ENCODE results near the gene CCDC187. TPM values are rescaled to one million over a fixed set of nuclear protein-coding genes. Genes with fewer than 3 reads are reported as not detected.

Gene CCDC187
- total RNA-seq, 1 donor, result not detected

DNA sequence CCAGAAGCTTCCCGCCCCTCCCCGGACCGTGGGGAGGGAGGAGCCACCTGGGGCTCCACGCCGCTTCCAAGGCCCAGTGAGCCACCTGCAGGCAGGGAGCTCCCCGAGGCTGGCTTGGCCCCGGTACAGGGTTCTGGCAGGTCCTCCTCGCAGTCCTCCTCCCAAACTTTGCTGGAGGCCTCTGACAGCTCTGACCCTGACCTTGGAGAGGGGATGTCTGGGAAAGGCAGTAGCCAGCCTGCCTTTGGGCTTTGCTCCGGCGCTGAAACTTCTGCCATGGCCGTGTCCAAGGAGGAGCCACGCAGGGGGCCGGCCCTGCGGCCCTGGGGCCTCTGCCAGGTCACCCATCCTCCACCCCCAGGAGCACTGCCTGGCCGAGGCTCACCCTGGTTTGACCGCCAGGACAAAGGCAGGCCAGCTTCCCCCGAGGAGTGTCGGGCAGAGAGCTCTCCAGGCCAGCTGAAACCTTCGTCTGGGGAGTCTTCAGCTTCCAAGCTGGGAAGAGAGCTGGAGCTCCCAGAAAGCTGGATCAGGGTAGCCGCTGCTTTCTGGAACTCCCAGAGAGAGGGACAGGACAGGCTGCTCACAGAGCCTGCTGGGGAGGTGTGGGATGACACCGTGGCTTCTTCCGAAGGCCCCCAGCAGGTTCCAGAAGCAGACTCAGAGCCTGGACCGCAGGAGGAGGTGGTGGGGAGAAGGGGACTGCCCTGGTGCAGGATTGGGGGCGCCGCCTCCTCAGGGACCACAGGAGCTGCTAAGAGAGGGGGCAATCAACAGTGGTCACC is 49.3 kb downstream of the CCDC187 start:
- H2AFZ ChIP-seq (ENCODE audit: low read length), result no peak overlapping the region
- peaks cover 15% of the 10 kb centered on the region for H3K27me3 ChIP-seq (ENCODE audit: insufficient read depth, low read length)
- no peaks in the 10 kb centered on the region for H4K20me1 ChIP-seq (ENCODE audit: insufficient read depth, low read length)
- peaks cover 11% of the 10 kb centered on the region for H3K4me1 ChIP-seq (ENCODE audit: insufficient read depth, low read length)
- H3K79me2 ChIP-seq (ENCODE audit: insufficient read depth, low read length), result no peaks in the 10 kb centered on the region
- H3K36me3 ChIP-seq (ENCODE audit: insufficient read depth, low read length), result no peaks in the 10 kb centered on the region
- peak; percentile 93 for DNase-seq (ENCODE audit: insufficient read length, low spot score, missing footprints)
- H3K4me2 ChIP-seq (ENCODE audit: insufficient read depth, low read length), result no peak overlapping the region
- no peak overlapping the region for H3K4me3 ChIP-seq (ENCODE audit: insufficient read depth, low read length)
- H3K9me3 ChIP-seq (ENCODE audit: low read depth, low read length), result no peaks in the 10 kb centered on the region
- no peak overlapping the region for H3K27ac ChIP-seq (ENCODE audit: low read depth, low read length)
- TF ChIP-seq, protein P1, sequence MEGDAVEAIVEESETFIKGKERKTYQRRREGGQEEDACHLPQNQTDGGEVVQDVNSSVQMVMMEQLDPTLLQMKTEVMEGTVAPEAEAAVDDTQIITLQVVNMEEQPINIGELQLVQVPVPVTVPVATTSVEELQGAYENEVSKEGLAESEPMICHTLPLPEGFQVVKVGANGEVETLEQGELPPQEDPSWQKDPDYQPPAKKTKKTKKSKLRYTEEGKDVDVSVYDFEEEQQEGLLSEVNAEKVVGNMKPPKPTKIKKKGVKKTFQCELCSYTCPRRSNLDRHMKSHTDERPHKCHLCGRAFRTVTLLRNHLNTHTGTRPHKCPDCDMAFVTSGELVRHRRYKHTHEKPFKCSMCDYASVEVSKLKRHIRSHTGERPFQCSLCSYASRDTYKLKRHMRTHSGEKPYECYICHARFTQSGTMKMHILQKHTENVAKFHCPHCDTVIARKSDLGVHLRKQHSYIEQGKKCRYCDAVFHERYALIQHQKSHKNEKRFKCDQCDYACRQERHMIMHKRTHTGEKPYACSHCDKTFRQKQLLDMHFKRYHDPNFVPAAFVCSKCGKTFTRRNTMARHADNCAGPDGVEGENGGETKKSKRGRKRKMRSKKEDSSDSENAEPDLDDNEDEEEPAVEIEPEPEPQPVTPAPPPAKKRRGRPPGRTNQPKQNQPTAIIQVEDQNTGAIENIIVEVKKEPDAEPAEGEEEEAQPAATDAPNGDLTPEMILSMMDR (IDR thresholded peaks at IDR 0.05; ENCODE audit: extremely low read depth, low read depth, low read length), result no peak

DNA sequence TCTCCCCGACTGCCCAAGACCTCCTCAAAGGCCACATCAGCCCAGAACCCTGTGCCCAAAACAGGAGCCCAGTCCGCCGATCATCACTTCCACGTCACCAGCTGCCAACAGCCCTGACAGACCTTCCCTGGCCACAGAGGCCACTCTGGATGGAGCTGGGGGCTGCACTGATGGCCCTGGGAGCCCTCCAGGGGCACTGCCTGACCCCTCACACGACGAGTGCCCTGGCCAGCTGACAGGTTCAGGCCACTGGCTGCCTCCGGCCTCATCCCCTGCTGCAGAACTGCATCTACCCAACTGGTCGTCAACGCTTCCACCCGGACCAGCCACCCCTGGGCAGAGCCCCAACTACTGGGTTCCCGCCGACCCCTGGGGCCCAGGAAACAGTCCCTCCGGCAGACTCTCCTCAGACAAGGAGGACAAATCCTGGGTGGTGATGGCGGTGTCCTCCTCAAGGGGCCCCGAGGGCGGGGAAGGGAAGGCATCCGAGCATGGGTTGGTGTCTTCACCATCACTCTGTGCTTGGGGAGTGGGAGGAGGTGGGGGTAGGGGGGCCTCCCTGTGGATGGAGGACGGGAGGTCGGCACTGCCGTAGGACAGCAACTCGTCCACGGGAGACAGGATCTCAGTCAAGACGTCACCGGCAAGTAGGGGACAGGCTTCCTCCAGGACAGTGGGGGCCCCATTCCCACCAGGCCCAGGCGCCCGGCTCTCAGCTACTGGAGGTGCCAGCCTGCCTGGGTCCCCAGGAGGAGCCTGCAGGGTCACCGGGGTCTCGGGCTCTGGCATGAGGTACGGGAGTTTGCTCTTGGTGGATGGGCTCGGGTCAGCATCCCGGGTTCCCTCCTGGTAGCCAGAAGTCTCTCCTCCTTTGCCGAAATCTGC is 50.4 kb downstream of the CCDC187 start:
- Histone ChIP-seq H3K79me2 (ENCODE audit: insufficient read depth, low read length) (no peaks in the 10 kb centered on the region), H3K27me3 (ENCODE audit: insufficient read depth, low read length) (peaks cover 24% of the 10 kb centered on the region), H3K4me2 (ENCODE audit: insufficient read depth, low read length) (no peak overlapping the region), H2AFZ (ENCODE audit: low read length) (no peak overlapping the region), H4K20me1 (ENCODE audit: insufficient read depth, low read length) (no peaks in the 10 kb centered on the region), H3K4me1 (ENCODE audit: insufficient read depth, low read length) (peaks cover 11% of the 10 kb centered on the region), H3K9me3 (ENCODE audit: low read depth, low read length) (no peaks in the 10 kb centered on the region), H3K4me3 (ENCODE audit: insufficient read depth, low read length) (no peak overlapping the region), H3K36me3 (ENCODE audit: insufficient read depth, low read length) (no peaks in the 10 kb centered on the region), H3K27ac (ENCODE audit: low read depth, low read length) (no peak overlapping the region)
- no peak for DNase-seq (ENCODE audit: insufficient read length, low spot score, missing footprints)
- TF ChIP-seq, protein P1 (IDR thresholded peaks at IDR 0.05; ENCODE audit: extremely low read depth, low read depth, low read length), result no peak

DNA sequence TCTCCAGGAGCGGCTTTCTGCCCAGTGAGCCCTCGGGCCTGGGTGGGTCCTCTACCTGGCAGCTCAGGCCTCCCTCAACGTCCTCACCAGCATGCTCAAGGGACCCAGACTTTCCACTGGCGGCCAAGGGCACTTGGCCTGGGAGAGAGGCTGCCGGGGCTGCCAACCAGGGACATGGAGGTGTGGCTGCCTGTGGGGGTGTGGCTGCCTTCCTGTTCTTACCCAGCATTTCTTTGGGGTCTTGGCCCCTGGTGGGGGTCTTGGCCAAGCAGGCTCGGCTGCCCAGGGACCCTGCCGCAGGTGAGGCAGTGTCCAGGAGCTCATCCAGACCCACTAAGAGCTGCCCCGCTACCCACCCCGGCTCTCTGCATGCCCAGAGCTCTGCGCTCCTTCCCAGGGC is 51.0 kb downstream of the CCDC187 start:
- Histone ChIP-seq H3K79me2 (ENCODE audit: insufficient read depth, low read length) (no peaks in the 10 kb centered on the region), H3K4me1 (ENCODE audit: insufficient read depth, low read length) (peaks cover 11% of the 10 kb centered on the region), H3K4me3 (ENCODE audit: insufficient read depth, low read length) (no peak overlapping the region), H4K20me1 (ENCODE audit: insufficient read depth, low read length) (no peaks in the 10 kb centered on the region), H3K36me3 (ENCODE audit: insufficient read depth, low read length) (no peaks in the 10 kb centered on the region), H3K9me3 (ENCODE audit: low read depth, low read length) (no peaks in the 10 kb centered on the region), H3K27ac (ENCODE audit: low read depth, low read length) (no peak overlapping the region), H3K4me2 (ENCODE audit: insufficient read depth, low read length) (no peak overlapping the region), H2AFZ (ENCODE audit: low read length) (no peak overlapping the region), H3K27me3 (ENCODE audit: insufficient read depth, low read length) (peaks cover 28% of the 10 kb centered on the region)
- DNase-seq (ENCODE audit: insufficient read length, low spot score, missing footprints), result peak; percentile 84
- TF ChIP-seq, protein P1 (IDR thresholded peaks at IDR 0.05; ENCODE audit: extremely low read depth, low read depth, low read length), result no peak

DNA sequence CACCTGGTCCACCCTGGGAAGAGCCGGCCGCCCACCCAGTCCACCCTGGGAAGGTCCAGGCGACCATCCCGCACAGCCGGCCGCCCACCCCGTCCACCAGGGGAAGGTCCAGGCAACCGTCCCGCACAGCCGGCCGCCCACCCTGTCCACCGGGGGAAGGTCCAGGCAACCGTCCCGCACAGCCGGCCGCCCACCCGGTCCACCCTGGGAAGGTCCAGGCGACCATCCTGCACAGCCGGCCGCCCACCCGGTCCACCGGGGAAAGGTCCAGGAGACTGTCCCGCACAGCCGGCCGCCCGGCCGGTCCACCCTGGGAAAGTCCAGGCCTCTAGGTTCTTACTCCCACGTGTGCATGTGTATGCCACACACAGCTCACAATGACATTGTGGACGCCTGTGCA is 51.6 kb downstream of the CCDC187 start:
- TF ChIP-seq, protein P1 (IDR thresholded peaks at IDR 0.05; ENCODE audit: extremely low read depth, low read depth, low read length), result no peak

More for the DNA sequence above, 51.6 kb downstream of the CCDC187 start:
- H3K4me2 ChIP-seq (ENCODE audit: insufficient read depth, low read length), result no peak overlapping the region
- H4K20me1 ChIP-seq (ENCODE audit: insufficient read depth, low read length), result no peaks in the 10 kb centered on the region
- no peak for DNase-seq (ENCODE audit: insufficient read length, low spot score, missing footprints)
- peaks cover 34% of the 10 kb centered on the region for H3K27me3 ChIP-seq (ENCODE audit: insufficient read depth, low read length)
- H3K36me3 ChIP-seq (ENCODE audit: insufficient read depth, low read length), result no peaks in the 10 kb centered on the region
- H3K9me3 ChIP-seq (ENCODE audit: low read depth, low read length), result no peaks in the 10 kb centered on the region
- peaks cover 11% of the 10 kb centered on the region for H3K4me1 ChIP-seq (ENCODE audit: insufficient read depth, low read length)
- no peak overlapping the region for H2AFZ ChIP-seq (ENCODE audit: low read length)
- no peaks in the 10 kb centered on the region for H3K79me2 ChIP-seq (ENCODE audit: insufficient read depth, low read length)
- H3K27ac ChIP-seq (ENCODE audit: low read depth, low read length), result no peak overlapping the region
- H3K4me3 ChIP-seq (ENCODE audit: insufficient read depth, low read length), result no peak overlapping the region

Measured in osteoblast (primary cell).